HG03354 (cell line): Measurements from ENCODE around the gene MMAA.

ENCODE experiments used
- ATAC-seq: cut with Tn5 transposase; IDR thresholded peaks from one replicate; pipeline ENCODE4 v1.9.1; 2021; ENCODE audit warnings: mild to moderate bottlenecking; ENCODE audit not compliant: unreplicated experiment, poor library complexity, severe bottlenecking

MMAA gene

GRCh38 chr4:145694929-145695328 lies 75.7 kb downstream of the MMAA start:
- no peak for ATAC-seq

DNA sequence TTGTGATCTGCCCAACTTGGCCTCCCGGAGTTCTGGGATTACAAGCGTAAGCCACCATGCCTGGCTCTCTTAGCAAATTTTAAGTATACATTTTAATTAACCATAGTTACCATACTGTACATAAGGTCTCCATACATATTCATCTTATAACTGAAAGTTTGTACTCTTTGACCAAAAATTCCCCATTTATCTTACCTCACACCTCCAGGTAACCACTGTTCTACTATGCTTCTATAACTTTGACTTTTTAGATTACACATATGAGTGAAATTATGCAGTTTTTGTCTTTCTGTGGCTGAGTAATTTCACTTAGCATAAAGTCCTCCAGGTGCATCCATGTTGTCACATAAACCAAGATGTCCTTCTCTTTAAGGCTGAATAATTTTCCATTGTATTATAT lies 78.1 kb downstream of the MMAA start:
- no peak for ATAC-seq

GRCh38 chr4:145698507-145698906 lies 79.3 kb downstream of the MMAA start:
- ATAC-seq: no peak

GRCh38 chr4:145703850-145704497 lies 84.8 kb downstream of the MMAA start:
- ATAC-seq: no peak

- ATAC-seq: no peak
These were observed 90.2 kb downstream of the MMAA start for GRCh38 chr4:145709336-145709735.
